ENCODE measurements around the gene MRPL23. TPM values are rescaled to one million over a fixed set of nuclear protein-coding genes. Genes with fewer than 3 reads are reported as not detected.
"Not testable (repeated sequence)": the region's sequence is repeated elsewhere in the genome, so short reads cannot be mapped to it uniquely, and the experiment has no call there.

Gene MRPL23
- total RNA-seq, 1 experiment from 2014 or later, result 109 TPM

- CTCF ChIA-PET, result interaction anchor here (1.1 kb wide), 1 partner anchor 103 kb away, joined by 3 read pairs; the partner anchor contains the start of gene SYT8
- intact Hi-C loops (cut with micrococcal nuclease; ENCODE audit: unreplicated experiment), result no loop called here
- DNase-seq, result no peak
- Mint-ChIP-seq H3K9me3 (ENCODE audit: low read depth, unreplicated experiment) (no peaks in the 10 kb centered on the region), H3K4me3 (ENCODE audit: low read depth, unreplicated experiment) (no peak overlapping the region), H3K27ac (ENCODE audit: unreplicated experiment) (no peak overlapping the region), H3K36me3 (ENCODE audit: insufficient read depth, unreplicated experiment) (no peaks in the 10 kb centered on the region), H3K4me1 (ENCODE audit: low read depth, unreplicated experiment) (no peaks in the 10 kb centered on the region), H3K27me3 (ENCODE audit: unreplicated experiment) (peaks cover 41% of the 10 kb centered on the region)
- BruUV-seq (replicated peaks), result no TSS peak
- TF ChIP-seq, protein P1, sequence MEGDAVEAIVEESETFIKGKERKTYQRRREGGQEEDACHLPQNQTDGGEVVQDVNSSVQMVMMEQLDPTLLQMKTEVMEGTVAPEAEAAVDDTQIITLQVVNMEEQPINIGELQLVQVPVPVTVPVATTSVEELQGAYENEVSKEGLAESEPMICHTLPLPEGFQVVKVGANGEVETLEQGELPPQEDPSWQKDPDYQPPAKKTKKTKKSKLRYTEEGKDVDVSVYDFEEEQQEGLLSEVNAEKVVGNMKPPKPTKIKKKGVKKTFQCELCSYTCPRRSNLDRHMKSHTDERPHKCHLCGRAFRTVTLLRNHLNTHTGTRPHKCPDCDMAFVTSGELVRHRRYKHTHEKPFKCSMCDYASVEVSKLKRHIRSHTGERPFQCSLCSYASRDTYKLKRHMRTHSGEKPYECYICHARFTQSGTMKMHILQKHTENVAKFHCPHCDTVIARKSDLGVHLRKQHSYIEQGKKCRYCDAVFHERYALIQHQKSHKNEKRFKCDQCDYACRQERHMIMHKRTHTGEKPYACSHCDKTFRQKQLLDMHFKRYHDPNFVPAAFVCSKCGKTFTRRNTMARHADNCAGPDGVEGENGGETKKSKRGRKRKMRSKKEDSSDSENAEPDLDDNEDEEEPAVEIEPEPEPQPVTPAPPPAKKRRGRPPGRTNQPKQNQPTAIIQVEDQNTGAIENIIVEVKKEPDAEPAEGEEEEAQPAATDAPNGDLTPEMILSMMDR (IDR thresholded peaks at IDR 0.05; ENCODE audit: unreplicated experiment), result no peak
Measured at GRCh38 chr11:1937616-1938342, 9.4 kb upstream of the MRPL23 start.

GRCh38 chr11:1938343-1939005 is 8.7 kb upstream of the MRPL23 start:
- H3K36me3 Mint-ChIP-seq (ENCODE audit: insufficient read depth, unreplicated experiment), result no peaks in the 10 kb centered on the region
- no peak overlapping the region for H3K27ac Mint-ChIP-seq (ENCODE audit: unreplicated experiment)
- intact Hi-C loops (cut with micrococcal nuclease; ENCODE audit: unreplicated experiment), result no loop called here
- H3K9me3 Mint-ChIP-seq (ENCODE audit: low read depth, unreplicated experiment), result no peaks in the 10 kb centered on the region
- CTCF ChIA-PET, result no interaction called here
- H3K27me3 Mint-ChIP-seq (ENCODE audit: unreplicated experiment), result peaks cover 34% of the 10 kb centered on the region
- H3K4me1 Mint-ChIP-seq (ENCODE audit: low read depth, unreplicated experiment), result peaks cover under 1% of the 10 kb centered on the region
- no TSS peak for BruUV-seq (replicated peaks)
- no peak overlapping the region for H3K4me3 Mint-ChIP-seq (ENCODE audit: low read depth, unreplicated experiment)
- DNase-seq, result no peak
- TF ChIP-seq, protein P1 (IDR thresholded peaks at IDR 0.05; ENCODE audit: unreplicated experiment), result no peak

GRCh38 chr11:1939006-1939625 is 8.0 kb upstream of the MRPL23 start:
- Mint-ChIP-seq H3K27ac (ENCODE audit: unreplicated experiment) (no peak overlapping the region), H3K4me1 (ENCODE audit: low read depth, unreplicated experiment) (peaks cover 7% of the 10 kb centered on the region), H3K4me3 (ENCODE audit: low read depth, unreplicated experiment) (no peak overlapping the region), H3K9me3 (ENCODE audit: low read depth, unreplicated experiment) (no peaks in the 10 kb centered on the region), H3K27me3 (ENCODE audit: unreplicated experiment) (peaks cover 28% of the 10 kb centered on the region), H3K36me3 (ENCODE audit: insufficient read depth, unreplicated experiment) (peaks cover 3% of the 10 kb centered on the region)
- intact Hi-C loops (cut with micrococcal nuclease; ENCODE audit: unreplicated experiment), result no loop called here
- CTCF ChIA-PET, result no interaction called here
- TF ChIP-seq, protein P1 (IDR thresholded peaks at IDR 0.05; ENCODE audit: unreplicated experiment), result no peak
- no TSS peak for BruUV-seq (replicated peaks)
- DNase-seq, result no peak

DNA sequence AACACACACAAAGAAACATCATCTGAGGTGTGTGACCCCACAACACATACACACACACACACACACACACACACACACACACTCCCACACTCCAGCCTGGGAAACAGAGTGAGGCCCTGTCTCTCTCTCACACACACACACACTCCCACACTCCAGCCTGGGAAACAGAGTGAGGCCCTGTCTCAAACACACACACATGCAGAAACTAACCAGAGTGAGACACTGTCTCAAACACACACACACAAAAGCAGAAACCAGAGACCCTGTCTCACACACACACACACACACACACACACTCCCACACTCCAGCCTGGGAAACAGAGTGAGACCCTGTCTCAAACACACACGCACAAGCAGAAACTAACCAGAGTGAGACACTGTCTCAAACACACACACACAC is 7.3 kb upstream of the MRPL23 start:
- BruUV-seq (replicated peaks); H3K36me3 Mint-ChIP-seq (ENCODE audit: insufficient read depth, unreplicated experiment); DNase-seq; H3K27ac Mint-ChIP-seq (ENCODE audit: unreplicated experiment); intact Hi-C loops (cut with micrococcal nuclease; ENCODE audit: unreplicated experiment); H3K4me1 Mint-ChIP-seq (ENCODE audit: low read depth, unreplicated experiment); H3K4me3 Mint-ChIP-seq (ENCODE audit: low read depth, unreplicated experiment); CTCF ChIA-PET; H3K9me3 Mint-ChIP-seq (ENCODE audit: low read depth, unreplicated experiment): not testable (repeated sequence)
- H3K27me3 Mint-ChIP-seq (ENCODE audit: unreplicated experiment), result peaks cover 25% of the 10 kb centered on the region
